ENCODE results near the gene LHFPL6.

GRCh38 chr13:39580881-39581575, 22.0 kb downstream of the LHFPL6 start:
- TF ChIP-seq TAF1 (IDR thresholded peaks at IDR 0.05; ENCODE audit: borderline replicate concordance, insufficient read depth, low read length) (no peak), POLR2AphosphoS5 (IDR thresholded peaks at IDR 0.05; ENCODE audit: low read depth, low read length) (no peak), SIN3A (IDR thresholded peaks at IDR 0.05; ENCODE audit: borderline replicate concordance, insufficient read depth, low read length) (no peak)
- TF ChIP-seq, protein P1, sequence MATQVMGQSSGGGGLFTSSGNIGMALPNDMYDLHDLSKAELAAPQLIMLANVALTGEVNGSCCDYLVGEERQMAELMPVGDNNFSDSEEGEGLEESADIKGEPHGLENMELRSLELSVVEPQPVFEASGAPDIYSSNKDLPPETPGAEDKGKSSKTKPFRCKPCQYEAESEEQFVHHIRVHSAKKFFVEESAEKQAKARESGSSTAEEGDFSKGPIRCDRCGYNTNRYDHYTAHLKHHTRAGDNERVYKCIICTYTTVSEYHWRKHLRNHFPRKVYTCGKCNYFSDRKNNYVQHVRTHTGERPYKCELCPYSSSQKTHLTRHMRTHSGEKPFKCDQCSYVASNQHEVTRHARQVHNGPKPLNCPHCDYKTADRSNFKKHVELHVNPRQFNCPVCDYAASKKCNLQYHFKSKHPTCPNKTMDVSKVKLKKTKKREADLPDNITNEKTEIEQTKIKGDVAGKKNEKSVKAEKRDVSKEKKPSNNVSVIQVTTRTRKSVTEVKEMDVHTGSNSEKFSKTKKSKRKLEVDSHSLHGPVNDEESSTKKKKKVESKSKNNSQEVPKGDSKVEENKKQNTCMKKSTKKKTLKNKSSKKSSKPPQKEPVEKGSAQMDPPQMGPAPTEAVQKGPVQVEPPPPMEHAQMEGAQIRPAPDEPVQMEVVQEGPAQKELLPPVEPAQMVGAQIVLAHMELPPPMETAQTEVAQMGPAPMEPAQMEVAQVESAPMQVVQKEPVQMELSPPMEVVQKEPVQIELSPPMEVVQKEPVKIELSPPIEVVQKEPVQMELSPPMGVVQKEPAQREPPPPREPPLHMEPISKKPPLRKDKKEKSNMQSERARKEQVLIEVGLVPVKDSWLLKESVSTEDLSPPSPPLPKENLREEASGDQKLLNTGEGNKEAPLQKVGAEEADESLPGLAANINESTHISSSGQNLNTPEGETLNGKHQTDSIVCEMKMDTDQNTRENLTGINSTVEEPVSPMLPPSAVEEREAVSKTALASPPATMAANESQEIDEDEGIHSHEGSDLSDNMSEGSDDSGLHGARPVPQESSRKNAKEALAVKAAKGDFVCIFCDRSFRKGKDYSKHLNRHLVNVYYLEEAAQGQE (IDR thresholded peaks at IDR 0.05; ENCODE audit: insufficient read depth in 1 of 2, low read depth in 2 of 2, low read length in 2 of 2): no peak
